ENCODE data around the gene XYLT1.

XYLT1 gene

DNA sequence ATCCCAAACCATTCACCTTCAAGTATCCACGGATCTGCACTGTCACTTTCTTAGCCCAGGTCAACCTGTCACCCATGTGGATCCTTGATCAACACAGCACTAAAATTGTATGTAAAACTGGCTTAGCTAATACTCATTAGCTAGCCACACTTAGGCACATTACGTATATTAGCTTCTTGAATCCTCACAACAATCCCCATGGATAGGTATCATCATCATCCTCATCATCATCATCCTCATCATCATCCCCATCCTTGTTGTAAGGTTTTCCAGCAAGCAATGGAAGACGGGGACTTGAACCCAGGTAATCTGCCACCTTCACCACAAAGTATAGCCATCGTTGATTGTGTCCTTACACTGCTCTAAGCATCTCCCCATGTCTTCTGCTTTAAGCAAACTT, 184.3 kb downstream of the XYLT1 start:
- DNase-seq (no peak), ATAC-seq (no peak)

DNA sequence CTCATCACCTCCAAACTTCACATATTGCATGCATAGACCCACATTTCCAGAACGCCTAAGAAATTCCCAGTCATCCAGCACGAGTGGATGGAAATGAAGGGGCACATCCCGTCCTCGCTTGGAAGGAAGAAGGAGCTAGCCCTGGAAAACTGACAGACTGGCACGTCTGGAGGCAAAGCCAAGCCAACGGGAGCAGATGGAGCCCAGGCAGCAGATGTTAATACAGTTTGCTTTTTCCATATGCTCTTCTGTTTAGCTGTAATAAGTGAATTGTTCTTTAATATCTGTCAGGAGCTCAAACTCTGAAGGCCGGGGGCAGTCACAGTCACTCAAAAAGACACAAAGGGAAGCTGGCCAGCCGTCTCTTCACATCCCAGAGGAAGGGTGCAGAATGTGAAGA, 187.7 kb downstream of the XYLT1 start:
- no peak for ATAC-seq
- no peak for DNase-seq

DNA sequence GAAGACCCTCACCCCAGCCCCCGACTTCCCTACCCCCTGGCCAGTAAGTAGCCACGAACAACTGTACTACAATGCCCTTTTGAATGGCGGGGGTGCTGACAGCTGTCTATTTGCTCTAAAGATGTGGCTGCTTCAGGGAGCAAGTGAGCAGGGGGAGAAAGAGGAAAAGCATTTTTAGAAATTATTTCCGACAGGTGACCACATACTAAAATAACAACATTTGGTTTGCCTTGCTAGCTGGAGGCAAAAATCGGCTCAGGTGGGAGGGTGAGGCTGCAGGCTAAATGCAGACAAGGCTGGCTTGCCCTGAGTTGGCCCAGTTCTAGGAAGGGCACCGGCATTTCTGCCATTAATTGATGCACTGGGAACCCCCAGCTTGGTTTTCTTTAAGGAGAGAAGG, 188.5 kb downstream of the XYLT1 start:
- ATAC-seq (no peak), DNase-seq (no peak)

DNA sequence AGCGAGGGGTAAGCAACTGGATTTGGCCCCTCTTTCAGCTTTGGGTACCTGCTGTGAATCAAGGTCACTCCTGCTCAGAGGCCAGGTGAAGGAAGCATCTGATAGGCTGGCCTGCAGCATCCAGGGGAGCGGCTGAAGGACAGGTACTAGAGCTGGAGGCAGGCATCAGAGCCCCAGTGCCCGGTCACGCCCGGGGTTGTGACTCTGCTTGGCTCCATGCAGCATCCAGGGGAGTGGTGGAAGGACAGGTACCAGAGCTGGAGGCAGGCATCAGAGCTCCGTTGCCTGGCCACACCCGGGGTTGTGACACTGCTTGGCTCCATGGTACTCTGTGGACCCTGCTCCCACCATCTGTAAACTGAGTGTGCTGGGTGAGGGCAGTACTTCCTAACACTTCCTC, 189.7 kb downstream of the XYLT1 start:
- ATAC-seq = no peak
- DNase-seq = no peak

DNA sequence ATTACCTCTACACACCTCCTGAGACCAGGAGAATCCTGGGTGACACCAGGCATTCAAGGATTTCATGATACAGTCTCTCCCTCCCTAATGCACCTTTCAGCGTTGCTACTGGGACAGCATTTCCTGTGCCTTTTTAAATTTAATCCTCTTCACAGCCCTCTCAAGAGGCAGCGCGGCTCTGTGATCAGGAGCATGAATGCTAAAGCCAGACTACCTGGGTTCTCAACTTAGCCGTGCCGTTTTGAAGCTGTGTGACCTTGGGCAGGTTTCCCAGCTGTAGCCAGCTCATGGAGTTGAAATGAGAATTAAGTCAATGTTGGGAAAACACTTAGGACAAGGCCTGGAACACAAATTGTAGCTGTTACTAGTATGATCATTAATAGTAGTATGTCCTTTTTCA, 191.8 kb downstream of the XYLT1 start:
- DNase-seq = no peak
- no peak for ATAC-seq

DNA sequence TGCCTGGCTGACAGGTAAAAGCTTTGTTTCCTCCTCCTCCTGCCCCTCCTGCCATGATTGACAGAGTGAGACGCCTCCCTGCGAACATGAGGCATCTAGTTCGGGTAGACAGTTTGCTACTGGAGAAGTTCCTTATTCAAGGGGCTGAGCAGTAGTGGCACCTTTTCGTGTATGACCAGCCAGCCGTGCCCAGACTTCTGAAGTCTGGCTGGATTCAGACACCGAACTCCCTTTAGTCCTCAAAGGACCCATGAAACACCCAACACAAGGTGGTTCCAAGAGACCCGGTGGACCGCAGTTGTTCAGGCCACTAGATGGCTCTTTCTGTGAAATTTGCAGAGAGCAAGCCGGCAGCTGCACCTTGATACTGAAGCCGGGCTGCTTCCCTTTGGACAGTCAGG, 192.8 kb downstream of the XYLT1 start:
- ATAC-seq = no peak
- DNase-seq = no peak

DNA sequence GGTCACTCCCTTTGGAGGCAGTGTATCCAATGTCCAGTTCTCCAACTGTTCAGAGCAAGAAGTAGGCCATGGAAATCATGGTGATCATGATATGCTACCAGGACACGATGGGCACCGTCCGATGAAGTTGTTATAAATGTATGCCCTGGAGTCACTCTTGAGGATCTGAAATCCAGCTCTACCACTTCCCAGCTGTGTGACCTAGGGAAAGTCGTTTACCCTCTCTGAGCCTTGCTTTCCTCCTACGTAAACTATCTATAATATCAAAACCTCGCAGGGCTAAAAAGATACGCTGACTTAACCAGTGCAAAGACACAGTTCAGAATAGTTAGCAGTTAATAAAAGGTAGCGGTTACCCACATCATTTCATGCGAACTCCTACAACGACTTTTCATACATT, 194.2 kb downstream of the XYLT1 start:
- DNase-seq (no peak), ATAC-seq (no peak)

DNA sequence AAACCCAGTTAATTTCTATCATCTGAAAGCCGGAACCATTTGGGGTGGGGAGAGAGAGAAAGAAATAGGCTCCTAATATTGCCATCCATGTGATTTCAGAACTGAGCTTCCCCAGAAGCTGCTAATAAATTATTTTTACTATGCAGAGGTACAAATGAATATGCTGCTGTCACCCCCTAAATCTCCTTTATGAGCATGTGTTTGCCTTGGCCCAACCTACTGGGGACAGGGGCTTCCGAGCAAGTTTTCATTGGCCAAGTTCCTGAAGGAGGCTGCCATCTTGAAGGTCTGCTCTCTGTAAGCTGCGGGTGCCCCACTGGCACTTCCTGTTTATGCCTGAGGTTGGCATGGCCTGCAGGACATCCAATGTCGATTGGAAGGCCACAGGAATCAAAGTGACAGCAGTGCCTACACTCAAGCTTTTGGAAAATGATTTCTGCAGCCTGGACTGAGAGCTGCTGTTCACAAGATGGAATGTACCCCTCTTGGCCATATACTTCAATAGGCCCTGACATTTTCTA, 194.7 kb downstream of the XYLT1 start:
- no peak for ATAC-seq

DNA sequence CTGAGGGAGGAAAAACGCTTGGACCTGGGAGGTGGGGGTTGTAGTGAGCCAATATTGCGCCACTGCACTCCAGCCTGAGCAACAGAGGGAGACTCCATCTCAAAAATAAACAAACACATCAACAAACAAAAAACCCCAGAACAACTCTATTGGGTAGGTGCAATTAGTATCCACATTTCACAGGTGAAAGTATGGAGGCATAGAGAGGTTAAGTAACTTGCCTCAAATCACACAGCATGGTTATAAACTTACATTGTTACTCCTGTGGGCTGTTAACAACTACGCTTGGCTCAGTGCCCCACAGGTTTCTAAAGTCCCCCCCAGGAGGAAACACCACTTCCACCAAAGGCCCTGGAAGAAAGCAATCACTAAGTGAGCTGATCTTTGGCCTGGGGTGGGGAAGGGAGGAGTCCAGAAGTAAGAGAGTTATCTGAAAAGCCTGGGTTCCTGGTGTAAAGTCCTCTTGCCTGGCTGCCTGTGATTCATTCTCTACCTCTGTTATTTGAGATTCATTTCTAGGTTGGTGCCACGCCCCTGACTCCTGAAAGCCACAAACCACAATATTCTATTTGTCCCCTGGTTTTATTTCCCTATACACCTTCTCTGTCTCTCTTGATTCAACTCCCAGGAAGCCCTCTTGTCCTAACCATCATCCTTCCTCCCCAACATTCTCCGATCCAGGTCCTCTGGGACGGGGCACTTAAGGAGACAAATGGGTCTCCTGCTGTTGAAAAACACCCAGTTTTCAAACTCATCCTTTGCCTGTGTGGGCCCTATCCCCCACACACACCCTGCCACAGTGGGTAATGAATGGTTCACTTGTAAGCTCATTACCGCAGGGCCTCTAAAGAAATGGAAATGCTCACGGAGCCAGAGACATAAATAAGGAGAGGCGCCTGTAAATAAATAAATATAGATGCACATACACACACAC, 195.4 kb downstream of the XYLT1 start:
- DNase-seq = peak; percentile 12
- peak; percentile 41 for ATAC-seq

More for the DNA sequence above, 194.7 kb downstream of the XYLT1 start:
- no peak for DNase-seq

DNA sequence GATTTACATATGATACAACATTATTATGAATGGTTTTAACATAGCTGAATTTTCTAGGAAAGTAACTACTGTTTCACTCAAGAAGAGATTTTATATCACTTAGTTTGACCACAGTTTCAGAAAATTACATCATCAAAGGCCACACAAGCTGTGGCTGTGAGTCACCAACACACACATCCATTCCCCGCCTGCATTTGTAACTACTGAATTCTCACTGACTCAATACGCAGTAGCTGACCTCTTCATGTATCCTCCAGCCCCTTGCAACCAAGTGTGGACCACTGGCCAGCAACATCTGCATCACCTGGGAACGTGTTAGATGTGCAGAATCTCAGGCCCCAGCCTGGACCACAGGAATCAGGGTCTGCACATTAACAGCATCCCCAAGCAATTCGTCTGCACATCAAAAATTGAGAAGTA, 197.6 kb downstream of the XYLT1 start:
- DNase-seq (peak; percentile 33), ATAC-seq (peak; percentile 95)

DNA sequence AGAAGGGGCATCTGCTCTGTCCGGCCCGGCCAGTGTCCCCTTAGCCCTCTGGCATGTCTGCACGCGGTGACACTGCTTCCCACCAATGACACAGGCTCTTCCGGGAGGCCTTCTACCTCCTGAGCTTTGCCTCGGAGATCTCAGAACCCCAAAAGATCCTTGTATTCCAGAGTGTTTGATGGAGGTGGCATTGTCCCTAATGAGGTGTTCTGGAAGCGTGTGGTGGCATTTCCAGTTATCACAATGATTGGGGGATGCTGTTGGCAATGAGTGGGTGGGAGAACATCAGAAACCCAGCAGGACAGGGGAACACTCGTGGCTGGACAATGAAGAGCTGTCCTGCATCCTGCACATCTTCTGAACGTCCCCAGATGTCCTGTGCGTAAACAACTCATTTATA, 198.0 kb downstream of the XYLT1 start:
- no peak for DNase-seq
- no peak for ATAC-seq

DNA sequence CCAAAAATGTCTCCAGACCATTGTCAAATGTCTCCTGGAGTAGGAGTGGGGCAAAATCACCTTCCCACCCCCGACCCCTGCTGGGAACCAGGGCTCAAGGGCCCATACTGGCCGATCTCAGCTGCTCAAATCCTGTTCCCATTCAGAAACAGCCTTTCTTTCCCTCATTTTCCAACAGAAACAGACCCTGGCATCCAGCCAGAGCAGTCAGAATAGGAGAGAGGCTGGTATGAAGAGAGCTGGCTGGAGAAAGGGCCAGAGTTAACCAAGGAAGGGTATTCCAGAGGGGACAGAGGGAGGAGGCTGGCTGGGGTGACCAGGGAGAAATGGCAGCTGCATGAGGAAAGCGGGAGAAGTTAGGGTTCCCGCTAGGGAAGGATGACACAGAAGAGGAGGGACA, 199.1 kb downstream of the XYLT1 start:
- ATAC-seq (no peak), DNase-seq (no peak)

DNA sequence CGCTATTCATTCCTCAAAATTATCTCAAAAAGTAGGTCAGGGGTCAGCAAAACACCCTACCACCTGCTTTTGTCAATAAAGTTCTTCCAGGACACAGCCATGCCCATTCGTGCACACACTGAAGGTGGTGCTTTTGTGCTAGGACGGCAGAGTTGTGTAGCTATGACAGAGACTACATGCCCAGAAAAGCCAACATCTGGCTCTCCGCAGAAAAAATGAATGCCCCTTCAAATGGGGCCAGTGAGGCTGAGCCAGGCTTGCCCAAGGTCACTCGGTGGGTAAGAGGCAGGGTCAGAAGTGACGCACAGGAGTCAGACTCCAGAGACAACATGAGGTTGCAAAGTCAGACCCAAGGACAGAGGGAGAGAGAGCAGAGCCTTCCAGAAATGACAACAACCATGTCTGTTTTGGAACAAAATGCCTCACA, 200.1 kb downstream of the XYLT1 start:
- no peak for DNase-seq

DNA sequence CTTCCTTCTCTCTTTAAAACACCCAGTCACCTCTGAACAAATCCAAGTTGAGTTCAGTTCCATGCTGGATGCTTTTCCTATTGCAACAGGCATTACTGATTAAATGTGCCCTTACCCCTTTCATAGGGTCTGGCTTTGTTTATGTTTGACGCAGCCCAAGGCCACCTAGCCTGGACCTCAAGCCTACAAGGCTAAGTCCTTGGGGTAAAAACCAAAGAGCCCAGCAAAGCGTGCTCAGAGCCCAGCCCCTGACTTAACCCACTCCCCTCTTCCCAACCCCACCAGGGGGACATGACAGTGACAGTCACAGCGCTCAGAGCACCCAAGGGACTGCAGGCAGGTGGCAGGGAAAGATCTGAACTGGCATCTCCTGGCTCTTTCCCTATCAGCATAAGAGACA, 200.6 kb downstream of the XYLT1 start:
- DNase-seq (no peak), ATAC-seq (no peak)

More for the DNA sequence above, 200.1 kb downstream of the XYLT1 start:
- ATAC-seq = no peak

DNA sequence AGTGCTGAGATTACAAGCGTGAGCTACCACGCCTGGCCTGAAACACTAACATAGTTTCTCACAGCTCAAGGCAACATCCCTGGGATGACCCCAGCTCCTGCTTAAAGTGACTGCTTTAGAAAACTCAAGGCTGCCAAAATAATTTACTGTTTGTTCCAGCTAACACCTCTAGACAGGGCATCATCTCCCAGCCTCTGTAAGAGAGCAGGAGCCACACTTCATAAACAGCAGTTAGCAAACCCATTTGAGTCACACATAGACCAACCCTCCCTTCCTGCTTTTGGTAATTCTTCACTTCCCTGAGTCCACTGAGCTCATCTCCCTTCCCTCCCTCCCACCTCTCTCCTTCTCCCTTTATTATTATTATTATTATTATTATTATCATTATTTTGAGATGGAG, 201.3 kb downstream of the XYLT1 start:
- ATAC-seq (no peak), DNase-seq (no peak)

DNA sequence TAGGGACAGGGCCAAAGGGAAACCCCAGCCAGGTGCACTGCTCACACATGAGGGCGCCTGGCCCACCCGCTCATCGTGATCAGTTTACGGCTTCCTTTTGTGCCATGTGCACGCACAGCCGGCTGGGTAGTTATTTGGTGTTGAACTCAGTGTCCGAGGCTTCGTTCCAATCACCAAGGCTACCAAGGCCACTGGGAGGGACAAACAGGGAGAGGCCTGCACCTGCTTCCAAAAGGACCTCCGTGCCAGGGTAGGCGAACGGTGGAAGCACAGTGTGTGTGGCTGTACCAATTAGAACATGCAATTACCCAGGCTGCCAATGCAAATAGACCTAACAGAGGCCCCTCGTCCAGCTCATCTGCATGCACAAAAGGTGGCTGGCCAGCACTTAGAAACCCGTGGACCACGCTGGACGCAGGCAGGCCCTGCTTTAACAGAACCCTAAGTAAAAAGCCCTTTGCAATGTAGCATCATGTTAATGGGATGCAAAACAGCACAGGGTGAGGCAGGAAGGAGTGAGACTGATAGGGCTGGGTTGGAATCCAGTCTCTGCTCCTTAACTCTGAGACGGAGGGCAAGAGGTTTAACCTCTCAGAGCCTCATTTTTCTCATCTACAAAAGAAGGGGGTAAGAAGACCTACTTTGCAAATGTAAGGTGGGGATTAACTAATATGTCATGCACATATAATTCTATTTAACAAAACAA, 204.0 kb downstream of the XYLT1 start:
- no peak for DNase-seq
- ATAC-seq = no peak

DNA sequence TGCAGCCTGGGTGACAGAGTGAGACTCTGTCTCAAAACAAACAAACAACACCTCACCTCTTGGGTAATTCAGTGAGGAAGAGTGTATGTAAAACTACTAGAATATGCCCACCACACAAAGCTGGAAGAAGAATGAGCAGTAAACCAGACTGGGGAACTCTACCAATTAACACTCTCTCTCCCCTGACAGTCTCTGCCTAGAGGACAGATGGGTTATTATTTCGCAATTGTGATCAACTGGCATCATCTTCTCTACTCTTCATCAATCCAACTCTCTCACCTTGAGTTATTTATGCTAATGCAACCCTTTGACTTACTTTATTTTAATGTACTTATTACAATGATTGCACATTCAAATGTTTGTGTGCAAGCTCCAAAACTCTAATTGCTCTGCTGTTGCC, 205.6 kb downstream of the XYLT1 start:
- ATAC-seq (no peak), DNase-seq (no peak)

DNA sequence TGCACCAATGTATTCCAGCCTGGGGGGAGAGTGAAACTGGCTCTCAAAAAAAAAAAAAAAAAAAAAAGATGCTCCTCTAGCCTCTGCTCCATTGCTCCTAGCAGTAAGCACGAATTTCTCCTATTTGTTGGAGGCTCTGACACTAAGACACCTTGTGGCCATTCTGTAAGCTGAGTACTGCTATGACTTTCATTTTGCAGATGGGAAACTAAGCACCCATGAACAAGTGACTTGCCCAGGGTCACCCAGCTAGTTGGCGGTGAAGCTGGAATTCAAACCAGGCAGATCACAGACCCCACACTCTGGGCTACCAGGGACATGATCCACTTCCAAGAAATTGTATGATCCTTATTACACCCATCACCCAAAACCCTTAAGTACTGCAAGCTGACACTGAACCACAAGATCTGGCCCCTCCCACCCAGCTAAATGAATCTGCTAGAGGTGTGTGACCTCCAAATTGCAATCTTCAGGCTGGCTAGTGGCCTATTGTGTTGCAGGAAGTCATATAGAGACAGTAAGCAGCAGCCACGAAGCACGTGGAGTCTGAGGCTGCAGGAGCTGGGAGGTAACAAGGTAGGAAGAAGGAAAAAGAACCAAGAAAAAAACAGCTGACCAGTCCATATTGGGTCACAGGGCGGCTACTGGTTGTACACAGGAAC, 209.4 kb downstream of the XYLT1 start:
- DNase-seq (no peak), ATAC-seq (peak; percentile 19)

DNA sequence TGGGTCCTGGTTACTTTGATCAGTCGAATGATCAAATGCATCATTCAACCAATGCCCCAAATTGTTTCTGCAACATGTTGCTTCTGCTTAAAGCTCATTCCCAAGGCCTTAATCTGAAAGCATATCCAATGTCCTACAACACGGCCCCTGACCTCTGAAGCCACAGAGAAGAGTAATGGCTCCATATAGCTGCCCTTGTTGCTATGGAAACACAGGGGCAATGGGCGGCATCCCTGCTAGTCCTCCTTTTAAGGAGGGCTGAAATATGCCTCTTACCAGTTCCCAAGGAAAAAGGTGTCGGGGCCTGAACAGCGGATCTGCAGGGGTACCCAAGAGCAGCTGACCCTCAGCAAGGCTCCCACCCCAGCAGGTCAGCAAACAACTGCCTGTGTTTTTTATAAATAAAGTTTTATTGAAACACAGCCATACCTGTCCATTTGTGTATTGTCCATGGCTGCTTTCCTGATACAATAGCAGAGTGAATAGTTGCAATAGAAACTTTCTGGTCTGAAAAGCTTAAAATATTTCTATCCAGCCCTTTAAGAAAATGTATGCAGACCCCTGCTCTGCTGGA, 210.4 kb downstream of the XYLT1 start:
- DNase-seq = no peak

DNA sequence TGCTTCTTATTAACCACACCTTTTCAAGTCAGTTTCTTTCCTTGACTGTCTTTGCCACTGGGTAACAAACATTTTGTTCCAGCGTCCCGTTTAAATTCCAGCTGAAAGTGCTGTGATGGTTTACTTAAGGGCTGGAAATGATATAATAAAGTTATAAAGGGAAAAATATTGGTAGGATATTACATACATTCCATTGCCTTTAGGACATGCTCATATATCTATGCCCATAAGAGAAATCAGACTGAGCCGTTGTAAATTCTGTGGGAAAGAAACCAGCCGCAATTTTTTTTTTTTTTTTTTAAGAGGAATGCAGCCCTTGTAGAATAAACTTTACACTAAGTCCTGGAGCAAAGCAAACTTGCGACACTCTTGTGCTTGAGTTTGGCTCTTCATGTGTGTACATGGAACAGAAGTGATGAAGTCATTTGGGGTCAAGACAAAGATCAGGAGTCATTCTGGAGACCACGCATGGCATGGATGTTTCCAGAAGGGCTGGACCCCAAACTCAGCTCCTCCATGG, 210.9 kb downstream of the XYLT1 start:
- ATAC-seq (no peak), DNase-seq (no peak)

More for the DNA sequence above, 210.4 kb downstream of the XYLT1 start:
- ATAC-seq = no peak

DNA sequence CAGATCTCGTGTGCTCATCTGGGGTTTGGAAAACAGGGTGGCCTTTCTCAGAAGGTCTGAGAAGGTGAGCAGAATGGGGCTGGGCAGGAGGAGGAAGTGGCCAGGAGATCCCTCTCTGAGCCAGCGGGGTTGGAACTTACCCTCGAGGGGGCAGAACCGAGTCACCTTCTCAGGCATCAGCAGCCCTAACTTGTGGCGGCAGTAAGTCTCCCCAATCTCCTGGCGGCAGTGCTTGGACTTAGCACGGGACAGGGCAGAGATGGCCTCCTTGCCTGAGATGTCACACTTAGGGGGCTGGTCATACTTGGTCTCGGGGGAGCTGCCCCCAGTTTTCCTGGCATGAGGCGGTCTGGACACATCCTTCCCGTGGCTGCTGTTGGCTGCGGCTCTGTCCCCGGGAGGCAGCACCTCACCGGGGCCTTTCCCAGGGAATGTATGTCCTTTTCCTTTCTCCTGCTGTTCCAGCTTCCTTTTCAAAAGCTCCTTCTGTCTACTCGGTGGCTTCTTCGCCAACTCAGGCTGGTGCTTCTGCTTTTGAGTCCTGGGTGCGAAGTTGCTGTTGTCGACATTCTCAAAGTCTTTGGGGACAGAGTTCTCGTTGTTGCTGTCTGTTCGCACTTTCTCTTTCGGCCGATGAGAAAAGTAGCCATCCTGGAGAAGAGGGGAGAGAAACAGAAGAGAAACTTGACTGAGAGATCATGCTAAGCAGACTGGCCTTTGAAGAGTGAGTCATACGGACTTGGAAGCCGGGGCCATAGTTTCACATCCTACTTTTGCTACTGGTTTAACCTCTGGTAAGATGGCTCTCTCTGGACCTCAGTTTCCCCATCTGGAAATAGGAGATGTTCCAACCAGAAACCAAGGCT, 211.7 kb downstream of the XYLT1 start:
- DNase-seq (no peak), ATAC-seq (no peak)
